BLaER1 (cell line): ENCODE results near the gene EMILIN2.
"Not testable (repeated sequence)": the region's sequence is repeated elsewhere in the genome, so short reads cannot be mapped to it uniquely, and the experiment has no call there.

Source experiments
- H3K27ac ChIP-seq: shearing (Covaris generic); formaldehyde crosslinking; 2 replicates; pipeline ENCODE4 v1.8.1; 2022
- H3K27me3 ChIP-seq: shearing (Covaris generic); formaldehyde crosslinking; 2 replicates; pipeline ENCODE4 v1.8.1; 2022
- H3K36me3 ChIP-seq: shearing (Covaris generic); formaldehyde crosslinking; 2 replicates; pipeline ENCODE4 v1.8.1; 2022
- H3K4me1 ChIP-seq: shearing (Covaris generic); formaldehyde crosslinking; 2 replicates; pipeline ENCODE4 v1.8.1; 2022
- H3K4me2 ChIP-seq: shearing (Covaris generic); formaldehyde crosslinking; 2 replicates; pipeline ENCODE4 v1.8.1; 2022
- H3K4me3 ChIP-seq: shearing (Covaris generic); formaldehyde crosslinking; 2 replicates; pipeline ENCODE4 v1.8.1; 2022
- H3K9ac ChIP-seq: shearing (Covaris generic); formaldehyde crosslinking; 2 replicates; pipeline ENCODE4 v1.8.1; 2022
- H3K9me3 ChIP-seq: shearing (Covaris generic); formaldehyde crosslinking; 2 replicates; pipeline ENCODE4 v1.8.1; 2022
- H4K20me1 ChIP-seq: shearing (Covaris generic); formaldehyde crosslinking; 2 replicates; pipeline ENCODE4 v1.8.1; 2022
- Cebpa-rat ChIP-seq: shearing (Covaris generic); IDR thresholded peaks from 2 replicates; pipeline ENCODE4 v1.8.1; 2022

EMILIN2 gene

GRCh38 chr18:2840521-2840920 is 6.3 kb upstream of the EMILIN2 start:
- Histone ChIP-seq H3K27ac (no peak overlapping the region), H3K4me3 (no peak overlapping the region), H4K20me1 (no peaks in the 10 kb centered on the region), H3K9ac (no peak overlapping the region), H3K27me3 (peaks cover 15% of the 10 kb centered on the region), H3K9me3 (peaks cover 19% of the 10 kb centered on the region), H3K36me3 (no peaks in the 10 kb centered on the region), H3K4me2 (no peak overlapping the region), H3K4me1 (peaks cover 12% of the 10 kb centered on the region; the same call in 1 of the 2 replicates)
- TF ChIP-seq Cebpa-rat = no peak

- Histone ChIP-seq H3K4me1 (peaks cover 31% of the 10 kb centered on the region), H3K4me2 (0 out of 2 replicates have a peak overlapping the region, but pooled peaks have one; percentile 13), H3K27ac (no peak overlapping the region), H3K9me3 (peaks cover under 1% of the 10 kb centered on the region; the same call in 1 of the 2 replicates), H4K20me1 (peaks cover 20% of the 10 kb centered on the region), H3K9ac (no peak overlapping the region), H3K27me3 (peaks cover 41% of the 10 kb centered on the region), H3K36me3 (no peaks in the 10 kb centered on the region), H3K4me3 (no peak overlapping the region)
- no peak for TF ChIP-seq Cebpa-rat
Observed at GRCh38 chr18:2843146-2843545, 3.7 kb upstream of the EMILIN2 start.

GRCh38 chr18:2845172-2845571 is 1.6 kb upstream of the EMILIN2 start:
- TF ChIP-seq Cebpa-rat = no peak
- no peak overlapping the region for H3K4me2 ChIP-seq
- H3K9ac ChIP-seq = no peak overlapping the region
- H3K4me3 ChIP-seq = no peak overlapping the region
- peaks cover 61% of the 10 kb centered on the region for H3K27me3 ChIP-seq
- H3K27ac ChIP-seq = no peak overlapping the region
- H3K9me3 ChIP-seq = no peaks in the 10 kb centered on the region
- no peaks in the 10 kb centered on the region for H3K36me3 ChIP-seq
- H4K20me1 ChIP-seq = peaks cover 29% of the 10 kb centered on the region
- peaks cover 37% of the 10 kb centered on the region for H3K4me1 ChIP-seq

GRCh38 chr18:2847317-2848246 is 776 bp downstream of the EMILIN2 start:
- peaks cover 68% of the 10 kb centered on the region for H3K27me3 ChIP-seq
- no peak overlapping the region for H3K27ac ChIP-seq
- H3K4me2 ChIP-seq = peak overlapping the region; percentile 96
- H3K9ac ChIP-seq = 0 out of 2 replicates have a peak overlapping the region, but pooled peaks have one; percentile 8
- peaks cover 37% of the 10 kb centered on the region for H3K4me1 ChIP-seq
- H3K4me3 ChIP-seq = peak overlapping the region; percentile 68
- no peaks in the 10 kb centered on the region for H3K9me3 ChIP-seq
- TF ChIP-seq Cebpa-rat = no peak
- H4K20me1 ChIP-seq = peaks cover 29% of the 10 kb centered on the region
- H3K36me3 ChIP-seq = no peaks in the 10 kb centered on the region

- H3K4me2 ChIP-seq = peak overlapping the region; percentile 96
- H3K36me3 ChIP-seq = no peaks in the 10 kb centered on the region
- H3K9me3 ChIP-seq = no peaks in the 10 kb centered on the region
- H3K27me3 ChIP-seq = peaks cover 68% of the 10 kb centered on the region
- peaks cover 32% of the 10 kb centered on the region for H3K4me1 ChIP-seq
- peak overlapping the region; percentile 68; the same call in 1 of the 2 replicates for H3K4me3 ChIP-seq
- no peak for TF ChIP-seq Cebpa-rat
- H3K9ac ChIP-seq = no peak overlapping the region
- H3K27ac ChIP-seq = no peak overlapping the region
- H4K20me1 ChIP-seq = peaks cover 29% of the 10 kb centered on the region
Observed at GRCh38 chr18:2848247-2849246, 1.7 kb downstream of the EMILIN2 start.

- Histone ChIP-seq H3K36me3 (no peaks in the 10 kb centered on the region), H3K4me1 (peaks cover 25% of the 10 kb centered on the region), H3K4me3 (no peak overlapping the region), H3K9me3 (no peaks in the 10 kb centered on the region), H3K4me2 (no peak overlapping the region), H4K20me1 (peaks cover 29% of the 10 kb centered on the region), H3K27me3 (peaks cover 51% of the 10 kb centered on the region), H3K27ac (no peak overlapping the region), H3K9ac (no peak overlapping the region)
- no peak for TF ChIP-seq Cebpa-rat
Observed at GRCh38 chr18:2850816-2851215, 4.0 kb downstream of the EMILIN2 start.

GRCh38 chr18:2851771-2852170 is 5.0 kb downstream of the EMILIN2 start:
- H3K27me3 ChIP-seq = peaks cover 41% of the 10 kb centered on the region
- H3K4me1 ChIP-seq = peaks cover 19% of the 10 kb centered on the region
- no peak overlapping the region for H3K4me2 ChIP-seq
- no peak overlapping the region for H3K9ac ChIP-seq
- H4K20me1 ChIP-seq = peaks cover 22% of the 10 kb centered on the region
- no peaks in the 10 kb centered on the region for H3K9me3 ChIP-seq
- no peak overlapping the region for H3K27ac ChIP-seq
- H3K4me3 ChIP-seq = no peak overlapping the region
- TF ChIP-seq Cebpa-rat = no peak
- no peaks in the 10 kb centered on the region for H3K36me3 ChIP-seq

GRCh38 chr18:2852460-2852859 is 5.7 kb downstream of the EMILIN2 start:
- H3K27me3 ChIP-seq = peaks cover 34% of the 10 kb centered on the region
- not testable (repeated sequence) for H3K9me3 ChIP-seq, H3K4me2 ChIP-seq, H3K4me3 ChIP-seq, H3K9ac ChIP-seq, H3K27ac ChIP-seq, H3K36me3 ChIP-seq
- peaks cover 15% of the 10 kb centered on the region for H4K20me1 ChIP-seq
- H3K4me1 ChIP-seq = peaks cover 12% of the 10 kb centered on the region

- no peaks in the 10 kb centered on the region for H3K36me3 ChIP-seq
- peaks cover 25% of the 10 kb centered on the region for H3K27me3 ChIP-seq
- H3K27ac ChIP-seq = no peak overlapping the region
- no peaks in the 10 kb centered on the region for H3K9me3 ChIP-seq
- peaks cover 4% of the 10 kb centered on the region; the same call in 1 of the 2 replicates for H3K4me1 ChIP-seq
- H3K4me3 ChIP-seq = no peak overlapping the region
- TF ChIP-seq Cebpa-rat = no peak
- peaks cover 7% of the 10 kb centered on the region; the same call in 1 of the 2 replicates for H4K20me1 ChIP-seq
- no peak overlapping the region for H3K4me2 ChIP-seq
- no peak overlapping the region for H3K9ac ChIP-seq
Observed at GRCh38 chr18:2853173-2853925, 6.5 kb downstream of the EMILIN2 start.
